T-helper 9 cell (primary cell): ENCODE measurements around the gene EIF2B5.
A peak's percentile ranks its signal among the peaks of the same experiment; 100 is the strongest.
"Not testable (repeated sequence)": the region's sequence is repeated elsewhere in the genome, so short reads cannot be mapped to it uniquely, and the experiment has no call there.

Source experiments
- DNase-seq: peaks from one replicate; pipeline ENCODE4 v3.0.0-alpha.2; 2020

Gene EIF2B5

DNA sequence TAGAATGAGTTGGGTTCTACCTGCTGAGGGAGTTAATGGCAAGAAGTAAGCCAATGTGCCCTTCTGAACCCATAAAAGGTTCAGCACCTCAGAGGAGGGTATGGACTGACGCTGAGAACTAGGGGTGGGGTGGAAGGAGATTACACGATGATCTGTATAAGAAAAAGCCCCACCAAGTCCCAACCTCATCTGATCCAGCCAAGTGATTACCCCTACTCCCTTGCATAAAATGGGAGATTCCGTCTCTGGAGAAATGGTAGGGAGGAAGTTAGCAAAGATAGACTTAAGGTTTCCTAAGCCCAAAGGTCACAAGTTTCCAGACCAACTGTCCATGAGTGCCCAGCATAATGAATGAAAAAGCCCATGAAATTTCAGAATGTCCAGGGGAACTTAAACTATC lies 12.9 kb downstream of the EIF2B5 start:
- no peak for DNase-seq

DNA sequence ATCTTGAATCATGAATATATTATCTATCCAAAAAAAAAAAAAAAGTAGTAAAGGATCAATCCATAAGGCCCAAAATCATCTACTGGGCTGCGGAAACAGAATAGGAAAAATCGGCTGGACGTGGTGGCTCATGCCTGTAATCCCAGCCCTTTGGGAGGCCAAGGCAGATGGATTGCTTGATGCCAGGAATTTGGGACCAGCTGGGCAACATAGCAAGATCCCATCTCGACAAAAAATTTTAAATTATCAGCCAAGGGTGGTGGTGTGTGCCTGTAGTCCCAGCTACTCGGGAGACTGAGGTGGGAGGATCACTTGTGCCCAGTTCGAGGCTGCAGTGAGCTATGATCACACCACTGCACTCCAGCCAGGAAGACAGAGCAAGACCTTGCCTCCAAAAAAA lies 14.0 kb downstream of the EIF2B5 start:
- DNase-seq, result no peak

DNA sequence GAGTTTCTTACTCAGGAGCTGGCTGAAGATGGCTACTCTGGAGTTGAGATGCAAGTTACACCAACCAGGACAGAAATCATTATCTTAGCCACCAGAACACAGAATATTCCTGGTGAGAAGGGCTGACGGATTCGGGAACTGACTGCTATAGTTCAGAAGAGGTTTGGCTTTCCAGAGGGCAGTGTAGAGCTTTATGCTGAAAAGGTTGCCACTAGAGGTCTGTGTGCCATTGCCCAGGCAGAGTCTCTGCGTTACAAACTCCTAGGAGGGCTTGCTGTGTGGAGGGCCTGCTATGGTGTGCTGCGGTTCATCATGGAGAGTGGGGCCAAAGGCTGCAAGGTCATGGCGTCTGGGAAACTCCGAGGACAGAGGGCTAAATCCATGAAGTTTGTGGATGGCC lies 14.6 kb downstream of the EIF2B5 start:
- DNase-seq, result not testable (repeated sequence)

DNA sequence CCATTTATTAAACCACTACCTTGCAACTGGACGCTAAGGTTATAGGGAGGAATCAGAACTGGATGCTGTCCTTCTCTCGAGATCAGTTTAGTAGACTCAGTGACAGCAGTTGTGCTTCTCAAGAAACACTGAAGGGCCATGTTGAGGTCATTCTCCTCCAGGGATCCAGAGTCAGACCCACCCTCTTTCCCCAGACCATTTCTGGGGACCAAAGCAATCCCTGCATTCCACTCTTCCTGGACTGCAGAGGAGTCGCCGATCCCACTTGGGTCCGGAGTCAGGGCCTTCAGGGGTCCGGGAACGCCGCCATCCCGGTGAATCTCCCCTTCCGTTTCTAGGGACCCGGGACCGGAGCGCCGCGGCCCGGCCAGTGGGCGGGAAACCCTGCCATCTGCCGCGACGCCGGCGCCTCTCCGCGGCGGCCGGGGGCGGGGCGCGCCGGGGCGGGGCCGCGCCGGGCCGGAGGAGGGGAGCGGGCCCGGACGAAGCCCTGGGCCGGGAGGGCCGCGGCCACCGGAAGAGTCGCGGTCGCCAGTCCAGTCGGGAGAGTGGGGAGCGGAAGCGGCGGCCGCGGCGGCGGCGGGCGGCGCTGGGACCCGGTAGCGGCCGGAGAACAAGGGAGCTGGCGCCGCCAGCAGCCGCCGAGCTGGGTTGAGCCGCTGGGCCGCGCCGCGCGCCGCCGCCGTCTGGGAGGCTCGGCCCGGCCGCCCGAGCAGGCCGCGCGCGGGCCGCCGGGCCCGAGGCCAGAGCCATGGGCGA lies 19.9 kb downstream of the EIF2B5 start, which contains the start of gene DVL3:
DVL3 (plus strand) TSS at position 493 of the 759 bp plus-strand sequence; CDS start at position 752, 259 bp downstream.
- peak; percentile 28 for DNase-seq

DNA sequence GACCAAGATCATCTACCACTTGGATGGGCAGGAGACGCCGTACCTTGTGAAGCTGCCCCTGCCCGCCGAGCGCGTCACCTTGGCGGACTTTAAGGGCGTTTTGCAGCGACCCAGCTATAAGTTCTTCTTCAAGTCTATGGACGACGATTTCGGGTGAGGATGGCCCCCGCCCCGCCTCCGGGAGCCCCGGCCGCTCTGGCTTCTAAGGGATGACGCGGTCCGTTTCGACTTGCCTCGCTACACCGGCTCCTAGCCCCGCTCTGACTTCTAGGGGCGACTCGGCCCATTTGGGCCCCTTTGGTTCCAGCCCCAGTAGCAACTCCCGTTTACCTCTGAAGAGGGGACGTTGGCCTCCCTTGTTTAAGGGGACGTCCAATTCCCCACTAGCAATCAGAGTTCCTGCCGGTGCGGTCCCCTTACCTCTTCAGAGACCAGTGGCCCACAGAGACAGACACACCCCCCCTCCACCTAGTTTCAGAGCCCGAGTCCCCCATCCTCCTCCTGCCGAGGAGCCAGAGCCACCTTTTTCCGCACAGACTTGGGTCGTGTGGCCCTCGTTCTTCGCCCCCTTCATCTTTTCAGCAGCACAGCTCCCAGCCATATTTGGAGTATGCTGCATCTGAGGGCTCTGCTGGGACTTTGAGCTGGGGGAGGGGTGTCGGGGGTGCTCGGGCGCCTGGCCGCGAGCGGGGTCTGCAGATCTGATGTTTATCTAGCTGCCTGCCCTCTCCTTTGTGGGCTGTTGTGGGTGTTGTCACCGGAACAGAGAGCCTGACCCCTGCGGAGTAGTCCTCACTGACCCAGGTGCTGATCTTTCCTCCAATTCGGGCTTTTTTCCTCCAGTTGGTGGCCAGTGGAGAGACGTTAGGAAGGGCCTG lies 20.7 kb downstream of the EIF2B5 start:
- peak; percentile 30 for DNase-seq

DNA sequence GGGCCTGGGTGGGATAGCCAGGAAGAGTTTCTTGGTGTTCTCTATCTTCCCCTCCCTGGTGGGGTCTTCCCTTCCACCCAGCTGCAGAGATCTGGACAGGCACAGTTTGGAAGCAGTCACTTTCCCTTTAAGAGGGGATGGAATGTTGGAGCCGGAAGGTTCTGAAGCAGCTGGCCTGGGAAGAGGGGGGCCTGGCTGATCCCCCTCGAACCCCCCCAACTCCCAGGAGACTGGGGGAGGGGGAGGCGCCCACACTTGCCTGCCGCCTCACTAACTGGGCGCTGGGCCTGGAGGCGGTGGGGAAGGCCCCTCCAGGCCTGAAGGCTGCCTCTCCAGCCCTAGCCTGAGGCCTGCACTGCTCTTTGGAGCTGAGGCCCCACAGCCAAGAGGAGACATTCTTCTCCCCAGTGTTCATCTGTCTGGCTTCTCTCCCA lies 21.4 kb downstream of the EIF2B5 start:
- DNase-seq, result no peak

DNA sequence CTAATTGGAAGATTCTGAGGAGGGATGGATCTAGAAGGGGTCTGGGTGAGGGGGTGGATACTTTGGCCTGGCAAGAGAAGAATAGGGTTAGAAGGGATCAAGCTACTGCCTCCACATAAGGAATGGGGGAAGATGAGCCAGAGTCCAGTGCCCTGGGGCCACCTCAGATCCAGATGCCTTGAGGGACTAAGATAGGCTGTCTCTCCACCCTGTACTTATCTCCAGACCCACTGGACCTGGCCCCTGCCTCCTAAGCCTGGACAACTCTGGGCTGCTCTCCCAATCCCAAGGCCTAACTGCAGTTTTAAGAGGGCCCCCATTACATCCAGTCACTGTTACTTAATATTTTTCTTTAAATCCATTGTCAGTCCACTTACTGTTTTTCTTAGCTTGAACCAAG lies 22.0 kb downstream of the EIF2B5 start:
- no peak for DNase-seq

DNA sequence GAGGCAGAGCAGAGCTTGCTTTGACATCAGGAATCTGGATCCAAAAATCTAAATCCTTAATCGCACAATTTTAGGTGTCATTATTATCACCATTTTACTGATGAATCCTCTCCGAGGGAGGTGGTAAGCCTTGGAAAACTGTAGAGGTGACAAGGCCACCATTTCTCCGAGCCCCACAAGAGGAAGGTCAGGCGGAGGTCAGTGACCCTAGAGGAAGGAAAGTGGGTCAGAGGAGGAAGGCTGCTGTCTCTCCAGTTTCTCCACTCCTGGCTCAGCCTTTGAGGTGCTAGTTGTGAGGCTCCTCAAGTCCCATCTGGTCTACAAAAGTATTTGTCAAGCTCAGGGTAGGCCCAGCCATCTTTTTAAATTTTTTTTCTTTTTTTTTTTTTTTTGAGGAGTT lies 23.2 kb downstream of the EIF2B5 start:
- DNase-seq, result no peak

DNA sequence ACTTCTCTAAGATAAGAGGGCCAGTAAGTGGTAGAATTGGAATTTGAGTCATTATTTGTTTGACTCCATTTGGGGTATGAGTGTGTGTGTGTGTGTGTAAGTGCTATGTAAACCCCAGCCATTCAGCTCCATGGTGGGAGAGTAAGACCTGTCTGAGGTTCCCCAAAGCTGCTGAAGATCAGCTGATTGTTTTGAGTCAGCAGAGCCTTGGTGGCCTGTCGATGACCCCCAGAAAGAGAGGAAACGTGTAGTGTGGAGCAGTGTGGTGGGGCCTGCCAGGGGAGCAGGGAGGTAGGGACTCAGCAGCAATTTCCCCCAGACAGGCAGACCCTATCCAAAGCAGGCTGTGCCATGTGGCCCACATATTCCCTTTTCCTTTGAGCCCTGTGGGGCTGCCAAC lies 25.3 kb downstream of the EIF2B5 start:
- DNase-seq, result no peak

DNA sequence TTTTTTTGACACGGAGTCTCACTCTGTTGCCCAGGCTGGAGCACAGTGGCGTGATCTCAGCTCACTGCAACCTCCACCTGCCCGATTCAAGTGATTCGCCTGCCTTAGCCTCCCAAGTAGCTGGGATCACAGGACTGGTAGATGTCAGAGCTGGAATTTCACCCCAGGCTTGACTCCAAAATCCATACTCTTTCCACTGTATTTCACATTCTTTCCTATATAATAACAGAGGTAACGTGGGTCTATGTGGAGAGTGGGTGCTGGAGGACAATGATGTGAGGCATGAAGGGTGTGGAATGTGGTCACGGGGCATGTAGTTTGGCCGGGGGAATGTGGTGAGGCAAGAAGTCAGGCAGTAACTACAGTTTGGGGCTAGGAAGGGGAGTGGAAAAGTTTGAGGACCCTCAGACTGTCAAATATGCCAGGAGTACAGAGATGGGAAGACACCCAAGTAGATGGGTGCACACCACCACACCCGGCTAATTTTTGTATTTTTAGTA lies 27.5 kb downstream of the EIF2B5 start:
- DNase-seq, result not testable (repeated sequence)

DNA sequence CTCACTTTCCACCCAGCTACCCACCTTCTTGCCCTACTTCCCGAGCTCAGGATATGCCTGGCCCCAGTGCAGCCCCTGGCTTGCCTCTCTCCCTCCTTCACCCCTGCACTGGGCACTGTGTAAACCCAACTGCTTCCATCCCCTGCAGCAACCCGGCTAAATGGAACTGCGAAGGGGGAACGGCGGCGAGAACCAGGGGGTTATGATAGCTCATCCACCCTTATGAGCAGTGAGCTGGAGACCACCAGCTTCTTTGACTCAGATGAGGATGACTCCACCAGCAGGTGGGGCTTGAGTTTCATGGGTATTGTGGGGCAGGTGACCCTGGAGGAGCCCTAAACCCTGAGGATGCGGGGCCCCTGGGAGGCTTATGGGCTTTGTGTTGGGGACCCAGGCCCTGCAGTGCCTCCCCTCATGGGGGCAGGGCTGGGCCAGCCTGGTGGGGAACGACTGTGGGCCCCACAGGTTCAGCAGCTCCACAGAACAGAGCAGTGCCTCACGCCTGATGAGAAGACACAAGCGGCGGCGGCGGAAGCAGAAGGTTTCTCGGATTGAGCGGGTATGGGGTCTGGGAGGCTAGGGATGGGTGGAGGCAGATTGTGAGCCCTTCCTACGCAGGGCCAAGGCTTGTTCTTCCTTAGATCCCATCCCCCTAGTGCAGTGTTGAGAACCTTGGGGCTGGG lies 29.6 kb downstream of the EIF2B5 start:
- DNase-seq, result no peak

DNA sequence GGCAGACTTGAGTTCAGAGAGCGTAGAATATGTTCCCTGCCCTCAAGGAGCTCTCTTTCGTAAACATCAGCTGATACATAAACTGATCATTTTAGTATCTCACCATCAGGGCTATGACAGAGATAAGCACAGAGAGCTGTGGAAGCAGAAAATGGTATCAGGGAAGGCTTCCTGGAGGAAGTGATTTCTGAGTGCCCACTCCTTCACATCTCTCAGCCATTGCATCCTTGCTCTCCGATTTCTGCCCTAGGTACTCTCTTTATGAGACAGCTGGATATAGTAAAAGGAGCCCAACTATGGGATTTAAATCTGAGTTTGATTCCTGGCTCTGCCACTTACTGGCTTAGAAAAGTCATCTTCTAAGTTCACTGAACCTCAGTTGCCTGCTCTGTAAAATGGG lies 30.4 kb downstream of the EIF2B5 start:
- no peak for DNase-seq

DNA sequence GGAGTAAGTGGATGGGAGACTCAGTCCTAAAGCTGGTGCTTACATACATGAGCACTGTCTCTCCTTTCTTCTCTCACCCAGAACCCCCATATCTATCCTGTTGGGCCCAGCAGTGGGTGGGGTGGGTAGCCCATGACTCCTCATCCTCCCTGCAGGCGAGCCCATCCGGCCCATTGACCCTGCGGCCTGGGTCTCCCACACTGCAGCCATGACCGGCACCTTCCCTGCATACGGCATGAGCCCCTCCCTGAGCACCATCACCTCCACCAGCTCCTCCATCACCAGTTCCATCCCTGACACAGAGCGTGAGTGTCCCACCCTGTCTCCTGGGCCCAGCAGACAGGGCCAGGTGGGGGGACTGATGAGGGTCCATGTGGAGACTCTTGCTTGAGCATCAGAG lies 31.5 kb downstream of the EIF2B5 start:
- DNase-seq, result no peak

DNA sequence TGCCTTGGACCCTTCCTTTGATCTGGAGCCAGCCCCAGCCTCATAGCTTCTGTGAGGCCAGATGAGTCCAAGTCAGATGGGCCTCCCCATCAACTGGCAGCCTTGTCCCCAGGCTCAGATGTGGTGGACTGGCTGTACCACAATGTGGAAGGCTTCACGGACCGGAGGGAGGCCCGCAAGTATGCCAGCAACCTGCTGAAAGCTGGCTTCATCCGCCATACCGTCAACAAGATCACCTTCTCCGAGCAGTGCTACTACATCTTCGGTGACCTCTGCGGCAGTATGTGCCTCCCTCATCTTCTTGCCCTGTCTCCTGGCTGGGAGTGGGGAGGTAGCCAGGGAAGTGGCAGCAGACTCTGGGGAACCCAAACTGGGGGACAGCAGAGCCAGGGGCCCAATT lies 32.6 kb downstream of the EIF2B5 start:
- DNase-seq, result no peak

DNA sequence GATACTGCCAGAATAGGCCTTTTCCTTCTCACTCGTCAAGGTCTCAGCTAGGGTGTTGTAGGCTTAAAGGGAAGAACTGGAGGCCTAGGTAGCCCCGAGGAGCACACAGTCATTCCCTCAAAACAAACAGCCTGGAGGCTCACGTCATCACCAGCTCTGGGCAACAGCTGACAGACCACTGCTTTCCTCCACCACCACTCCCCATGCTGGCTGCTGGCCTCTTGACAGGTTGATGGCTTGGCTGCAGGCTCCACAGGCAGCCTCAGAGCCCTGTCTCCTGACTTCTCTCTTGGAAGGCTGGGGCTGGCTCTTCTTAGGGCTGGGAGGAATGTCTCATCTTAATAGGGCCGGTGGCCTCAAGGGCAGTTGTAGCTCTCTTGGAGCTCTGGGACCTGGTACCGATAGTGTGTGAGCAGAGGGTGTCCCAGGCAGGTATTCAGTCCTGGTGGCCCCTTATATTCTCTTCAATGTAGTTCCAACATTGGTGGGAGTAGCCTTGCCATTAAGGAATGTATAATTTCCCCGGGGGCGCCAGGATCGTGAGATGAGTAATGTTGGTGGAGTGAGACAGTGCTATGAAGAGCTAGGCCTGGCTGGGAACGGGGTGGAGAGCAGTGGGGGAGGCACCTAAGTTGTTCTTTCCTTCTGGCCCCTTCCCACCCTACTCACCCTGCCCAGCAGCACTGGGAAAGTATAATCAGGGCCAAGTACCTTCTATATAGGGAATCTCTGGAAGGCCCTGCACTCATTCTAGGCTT lies 33.4 kb downstream of the EIF2B5 start:
- DNase-seq, result no peak

DNA sequence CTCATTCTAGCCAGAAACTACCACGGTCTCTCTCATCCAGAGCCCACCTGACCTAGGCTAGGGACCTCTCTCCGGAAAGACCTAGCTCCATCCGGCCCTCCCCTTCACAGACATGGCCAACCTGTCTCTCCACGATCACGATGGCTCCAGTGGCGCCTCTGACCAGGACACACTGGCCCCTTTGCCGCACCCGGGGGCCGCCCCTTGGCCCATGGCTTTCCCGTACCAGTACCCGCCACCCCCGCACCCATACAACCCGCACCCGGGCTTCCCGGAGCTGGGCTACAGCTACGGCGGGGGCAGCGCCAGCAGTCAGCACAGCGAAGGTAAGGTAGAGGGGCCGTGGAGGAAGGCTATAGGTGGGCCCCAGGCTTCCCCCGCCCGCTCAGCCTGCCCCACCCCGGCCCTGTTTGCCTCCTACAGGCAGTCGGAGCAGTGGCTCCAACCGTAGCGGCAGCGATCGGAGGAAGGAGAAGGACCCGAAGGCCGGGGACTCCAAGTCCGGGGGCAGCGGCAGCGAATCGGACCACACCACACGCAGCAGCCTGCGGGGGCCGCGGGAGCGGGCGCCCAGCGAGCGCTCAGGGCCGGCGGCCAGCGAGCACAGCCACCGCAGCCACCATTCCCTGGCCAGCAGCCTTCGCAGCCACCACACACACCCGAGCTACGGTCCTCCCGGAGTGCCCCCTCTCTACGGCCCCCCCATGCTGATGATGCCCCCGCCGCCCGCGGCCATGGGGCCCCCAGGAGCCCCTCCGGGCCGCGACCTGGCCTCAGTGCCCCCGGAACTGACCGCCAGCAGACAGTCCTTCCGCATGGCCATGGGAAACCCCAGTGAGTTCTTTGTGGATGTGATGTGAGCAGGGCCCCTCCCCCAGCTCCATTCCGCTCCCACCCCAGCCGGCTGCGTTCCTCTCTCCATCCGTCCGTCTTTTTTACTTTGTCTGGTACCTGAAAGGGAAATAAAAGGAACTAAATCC lies 35.0 kb downstream of the EIF2B5 start:
- no peak for DNase-seq

DNA sequence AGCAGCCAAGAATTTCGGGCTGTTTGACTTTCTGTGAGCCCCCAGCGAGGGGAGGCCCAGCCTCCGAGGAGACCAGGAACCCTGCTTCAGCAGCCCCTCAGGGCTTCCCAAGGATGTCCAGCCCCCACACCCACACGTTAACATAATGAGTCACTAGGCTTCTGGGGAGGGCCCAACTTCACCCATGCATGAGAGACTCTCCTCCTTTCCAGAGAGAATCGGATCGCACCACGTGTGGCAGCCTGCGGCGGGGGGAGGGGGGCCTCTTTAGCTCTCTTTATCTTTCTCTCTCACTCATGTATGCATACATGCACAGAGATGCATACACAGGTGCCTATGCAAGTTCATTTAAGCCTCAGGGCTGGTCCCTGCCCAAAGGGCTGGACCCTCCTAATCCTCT lies 36.4 kb downstream of the EIF2B5 start:
- no peak for DNase-seq

DNA sequence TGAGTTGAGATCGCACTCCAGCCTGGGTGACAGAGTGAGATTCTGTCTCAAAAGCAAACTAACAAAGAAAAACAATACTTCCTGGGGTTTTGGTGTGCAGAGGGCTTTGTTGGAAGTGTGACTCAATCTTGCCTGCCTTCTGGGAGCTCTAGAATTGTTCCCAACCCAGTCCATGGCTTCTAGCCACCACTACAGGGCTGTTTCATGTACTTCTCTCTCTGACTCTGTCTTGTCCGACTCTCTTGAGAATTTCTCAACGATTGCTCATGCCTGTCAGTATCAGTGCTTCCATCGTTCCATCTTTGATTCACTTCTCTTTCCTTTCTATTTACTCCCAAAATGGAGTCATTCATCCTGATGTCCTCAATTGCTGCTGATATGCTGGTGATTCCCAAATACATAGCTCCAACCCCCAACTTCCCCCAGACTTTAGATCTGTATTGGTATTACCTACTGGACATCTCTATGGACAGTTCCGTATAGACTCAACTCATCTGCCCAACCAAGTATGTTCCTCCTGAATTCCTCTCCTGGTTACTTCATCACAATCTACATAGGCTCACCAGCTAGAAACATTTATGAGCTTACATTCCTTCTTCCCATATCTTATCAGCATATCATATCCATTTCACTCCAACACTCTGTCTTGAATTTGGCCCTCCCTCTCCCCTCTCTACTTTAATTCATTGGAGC lies 37.7 kb downstream of the EIF2B5 start:
- DNase-seq, result no peak

DNA sequence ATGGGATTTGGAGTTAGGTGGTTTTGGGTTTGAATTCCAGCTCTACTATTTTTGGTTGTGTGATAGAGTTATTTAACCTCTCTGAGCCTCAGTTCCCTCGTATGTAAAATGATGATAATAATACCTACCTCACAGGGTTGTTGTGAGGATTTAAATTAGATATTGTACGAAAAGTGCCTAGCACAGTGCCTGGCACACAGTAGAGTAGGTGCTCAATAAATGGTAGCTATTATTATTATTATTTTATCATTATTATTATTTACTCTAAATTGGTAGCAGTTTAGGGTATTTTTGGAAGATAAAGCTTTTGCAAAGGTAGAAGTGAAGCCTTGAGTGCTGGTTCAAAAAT lies 38.2 kb downstream of the EIF2B5 start:
- DNase-seq, result no peak

DNA sequence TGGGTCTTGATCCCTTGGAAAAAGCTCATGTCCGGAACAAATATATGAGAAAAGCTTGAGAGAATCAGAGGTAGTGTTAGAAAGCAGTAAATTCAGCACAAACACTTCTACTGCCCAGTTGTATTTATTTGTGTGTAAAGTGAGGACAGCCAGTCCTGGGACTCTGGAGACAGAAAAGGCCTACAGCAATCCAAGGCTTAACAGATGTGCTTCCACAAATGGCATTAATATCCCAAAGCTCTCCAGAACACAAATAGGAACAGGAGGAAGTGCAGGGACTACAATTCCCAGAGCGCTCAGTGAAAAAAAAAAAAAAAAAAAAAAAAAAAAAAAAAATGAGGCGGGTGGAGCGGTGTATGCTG lies 39.1 kb downstream of the EIF2B5 start:
- no peak for DNase-seq
